T-helper 2 cell treated with Interferon-gamma antibody and Interleukin-4, amounts not matched to agents 5 μg/mL and 100 μg/mL, for 36 hours (primary cell): ENCODE data around the gene MRPL51.
"Not testable (repeated sequence)": the region's sequence is repeated elsewhere in the genome, so short reads cannot be mapped to it uniquely, and the experiment has no call there.

Experiments used
- DNase-seq: peaks from one replicate; pipeline ENCODE4 v3.0.0; 2021; ENCODE audit warnings: low spot score
- H3K27ac Mint-ChIP-seq: one replicate; pipeline ENCODE4 v1.8.0; 2021; ENCODE audit warnings: mild to moderate bottlenecking, mixed read lengths
- H3K27me3 Mint-ChIP-seq: one replicate; pipeline ENCODE4 v1.8.0; 2021; ENCODE audit warnings: low read depth, mixed read lengths
- H3K36me3 Mint-ChIP-seq: one replicate; pipeline ENCODE4 v1.8.0; 2021; ENCODE audit warnings: low read depth, mixed read lengths
- H3K4me1 Mint-ChIP-seq: one replicate; pipeline ENCODE4 v1.8.0; 2021; ENCODE audit warnings: low read depth, mixed read lengths
- H3K4me3 Mint-ChIP-seq: one replicate; pipeline ENCODE4 v1.8.0; 2022; ENCODE audit warnings: mild to moderate bottlenecking, moderate library complexity, mixed read lengths
- H3K9me3 Mint-ChIP-seq: one replicate; pipeline ENCODE4 v1.8.0; 2021; ENCODE audit warnings: mixed read lengths

MRPL51 gene

DNA sequence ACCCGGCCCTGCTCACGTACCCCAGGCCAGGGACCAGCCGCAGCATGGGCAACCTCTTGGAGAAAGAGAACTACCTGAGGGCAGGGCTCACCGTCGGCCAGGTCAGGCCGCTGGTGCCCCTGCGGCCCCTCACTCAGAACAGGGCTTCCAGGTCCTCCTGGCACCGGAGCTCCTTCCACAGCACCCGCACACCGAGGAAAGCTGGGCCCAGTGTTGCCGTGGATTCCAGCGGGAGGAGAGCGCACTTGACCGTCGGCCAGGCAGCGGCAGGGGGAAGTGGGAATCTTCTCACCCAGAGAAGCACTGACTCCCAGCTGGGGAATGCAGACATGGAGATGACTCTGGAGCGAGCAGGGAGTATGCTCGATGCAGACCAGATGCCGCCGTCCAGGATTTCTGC is 14.6 kb downstream of the MRPL51 start:
- H3K27me3 Mint-ChIP-seq = peaks cover 9% of the 10 kb centered on the region
- no peak overlapping the region for H3K27ac Mint-ChIP-seq
- no peak for DNase-seq
- H3K4me3 Mint-ChIP-seq = no peak overlapping the region
- no peaks in the 10 kb centered on the region for H3K9me3 Mint-ChIP-seq
- no peaks in the 10 kb centered on the region for H3K4me1 Mint-ChIP-seq
- H3K36me3 Mint-ChIP-seq = no peaks in the 10 kb centered on the region

DNA sequence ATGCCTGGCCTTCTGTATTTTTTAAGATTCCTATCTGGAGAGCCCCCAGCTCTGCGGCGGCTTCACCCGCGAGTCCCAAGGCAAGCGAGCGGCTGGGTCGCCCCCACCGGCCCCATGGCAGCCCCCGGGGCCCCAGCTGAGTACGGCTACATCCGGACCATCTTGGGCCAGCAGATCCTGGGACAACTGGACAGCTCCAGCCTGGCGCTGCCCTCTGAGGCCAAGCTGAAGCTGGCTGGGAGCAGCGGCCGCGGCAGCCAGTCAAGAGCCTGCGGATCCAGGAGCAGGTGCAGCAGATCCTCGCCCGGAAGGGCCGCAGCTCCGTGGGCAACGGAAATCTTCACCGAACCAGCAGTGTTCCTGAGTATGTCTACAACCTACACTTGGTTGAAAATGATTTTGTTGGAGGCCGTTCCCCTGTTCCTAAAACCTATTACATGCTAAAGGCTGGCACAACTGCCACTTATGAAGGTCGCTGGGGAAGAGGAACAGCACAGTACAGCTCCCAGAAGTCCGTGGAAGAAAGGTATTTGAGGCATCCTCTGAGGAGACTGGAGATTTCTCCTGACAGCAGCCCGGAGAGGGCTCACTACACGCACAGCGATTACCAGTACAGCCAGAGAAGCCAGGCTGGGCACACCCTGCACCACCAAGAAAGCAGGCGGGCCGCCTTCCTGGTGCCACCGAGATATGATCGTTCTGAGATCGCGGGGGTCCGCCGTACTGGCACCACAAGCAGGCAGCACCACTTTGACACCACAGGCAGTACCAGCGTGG is 15.3 kb downstream of the MRPL51 start:
- not testable (repeated sequence) for H3K27ac Mint-ChIP-seq, H3K9me3 Mint-ChIP-seq, DNase-seq, H3K27me3 Mint-ChIP-seq, H3K4me3 Mint-ChIP-seq, H3K4me1 Mint-ChIP-seq, H3K36me3 Mint-ChIP-seq

GRCh38 chr12:6476489-6476888 is 16.6 kb downstream of the MRPL51 start:
- peaks cover 8% of the 10 kb centered on the region for H3K27me3 Mint-ChIP-seq

DNA sequence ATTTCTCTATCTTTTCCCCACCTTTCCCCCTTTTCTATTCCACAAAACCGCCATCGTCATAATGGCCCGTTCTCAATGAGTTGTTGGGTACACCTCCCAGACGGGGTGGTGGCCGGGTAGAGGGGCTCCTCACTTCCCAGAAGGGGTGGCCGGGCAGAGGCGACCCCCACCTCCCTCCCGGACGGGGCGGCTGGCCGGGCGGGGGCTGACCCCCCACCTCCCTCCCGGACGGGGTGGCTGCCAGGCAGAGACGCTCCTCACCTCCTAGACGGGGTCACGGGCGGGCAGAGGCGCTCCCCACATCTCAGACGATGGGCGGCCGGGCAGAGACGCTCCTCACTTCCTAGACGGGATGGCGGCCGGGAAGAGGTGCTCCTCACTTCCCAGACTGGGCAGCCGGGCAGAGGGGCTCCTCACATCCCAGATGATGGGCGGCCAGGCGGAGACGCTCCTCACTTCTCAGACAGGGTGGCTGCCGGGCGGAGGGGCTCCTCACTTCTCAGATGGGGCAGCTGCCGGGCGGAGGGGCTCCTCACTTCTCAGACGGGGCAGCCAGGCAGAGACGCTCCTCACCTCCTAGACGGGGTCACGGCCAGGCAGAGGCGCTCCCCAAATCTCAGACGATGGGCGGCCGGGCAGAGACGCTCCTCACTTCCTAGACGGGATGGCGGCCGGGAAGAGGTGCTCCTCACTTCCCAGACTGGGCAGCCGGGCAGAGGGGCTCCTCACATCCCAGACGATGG is 17.7 kb downstream of the MRPL51 start:
- not testable (repeated sequence) for DNase-seq, H3K9me3 Mint-ChIP-seq, H3K27ac Mint-ChIP-seq, H3K36me3 Mint-ChIP-seq, H3K4me3 Mint-ChIP-seq, H3K27me3 Mint-ChIP-seq
- H3K4me1 Mint-ChIP-seq = peaks cover 11% of the 10 kb centered on the region

More at GRCh38 chr12:6476489-6476888, 16.6 kb downstream of the MRPL51 start:
- Mint-ChIP-seq H3K9me3 (no peaks in the 10 kb centered on the region), H3K27ac (no peak overlapping the region), H3K4me1 (peaks cover 5% of the 10 kb centered on the region), H3K4me3 (no peak overlapping the region), H3K36me3 (no peaks in the 10 kb centered on the region)
- DNase-seq = no peak

- peaks cover 31% of the 10 kb centered on the region for H3K4me1 Mint-ChIP-seq
- no peak overlapping the region for H3K4me3 Mint-ChIP-seq
- H3K27me3 Mint-ChIP-seq = no peaks in the 10 kb centered on the region
- no peak overlapping the region for H3K27ac Mint-ChIP-seq
- DNase-seq = no peak
- no peaks in the 10 kb centered on the region for H3K9me3 Mint-ChIP-seq
- H3K36me3 Mint-ChIP-seq = peaks cover 21% of the 10 kb centered on the region
Observed at GRCh38 chr12:6472491-6472890, 20.6 kb downstream of the MRPL51 start.

- DNase-seq = no peak
- Mint-ChIP-seq H3K27me3 (no peaks in the 10 kb centered on the region), H3K9me3 (no peaks in the 10 kb centered on the region), H3K4me1 (peaks cover 35% of the 10 kb centered on the region), H3K4me3 (peak overlapping the region; percentile 90), H3K36me3 (peaks cover 25% of the 10 kb centered on the region), H3K27ac (peak overlapping the region; percentile 24)
Observed at GRCh38 chr12:6471989-6472360, 21.1 kb downstream of the MRPL51 start.

GRCh38 chr12:6470375-6471163 is 22.5 kb downstream of the MRPL51 start, which contains the start of gene VAMP1:
Gene VAMP1, minus strand, starts transcription at chr12:6470677. Its CDS starts 146 bp downstream, at chr12:6470531.
- peak; percentile 98 for DNase-seq
- no peaks in the 10 kb centered on the region for H3K27me3 Mint-ChIP-seq
- H3K4me3 Mint-ChIP-seq = peak within 1 kb of the TSS; percentile 90
- peaks cover 43% of the 10 kb centered on the region for H3K4me1 Mint-ChIP-seq
- peaks cover 38% of the 10 kb centered on the region for H3K36me3 Mint-ChIP-seq
- H3K27ac Mint-ChIP-seq = peak within 1 kb of the TSS; percentile 90
- no peaks in the 10 kb centered on the region for H3K9me3 Mint-ChIP-seq

DNA sequence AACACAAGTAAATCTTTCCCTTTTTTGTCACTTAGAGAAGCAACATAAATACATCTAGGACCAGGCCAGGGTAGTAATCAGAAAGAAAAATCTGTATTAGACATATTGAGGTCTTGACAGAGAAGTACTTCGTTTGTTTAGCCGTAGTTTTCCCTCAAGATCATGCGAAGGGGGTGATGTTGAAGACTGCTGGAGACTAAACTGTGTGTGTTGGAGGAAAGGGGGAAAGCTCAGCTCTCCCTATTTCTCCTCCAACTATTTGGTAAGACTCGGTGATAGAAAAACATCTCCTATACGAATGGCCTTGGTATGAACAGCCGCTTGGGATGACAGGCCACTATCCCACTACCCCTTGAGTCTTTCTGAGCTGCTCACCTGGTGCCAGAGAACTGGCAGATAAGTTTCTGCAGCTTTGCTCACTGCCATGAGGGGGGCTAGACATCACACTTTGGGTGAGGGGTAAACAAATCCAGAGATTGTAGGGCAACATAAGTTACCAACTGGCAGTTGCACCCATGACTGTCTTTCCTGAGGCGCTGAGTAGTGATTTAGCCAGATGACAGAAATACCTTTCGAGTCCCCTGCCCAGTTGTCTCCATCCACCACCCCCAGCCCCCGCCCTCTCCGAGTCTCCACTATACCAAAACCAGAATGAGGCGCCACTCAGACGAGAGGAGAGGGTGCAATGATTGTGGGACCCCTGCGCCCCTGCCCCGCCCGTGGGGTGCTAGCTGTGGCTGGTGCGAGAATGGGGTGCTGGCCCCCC is 23.3 kb downstream of the MRPL51 start:
- Mint-ChIP-seq H3K27ac (peak overlapping the region; percentile 90), H3K4me1 (peaks cover 49% of the 10 kb centered on the region), H3K36me3 (peaks cover 44% of the 10 kb centered on the region), H3K4me3 (peak overlapping the region; percentile 90), H3K27me3 (no peaks in the 10 kb centered on the region), H3K9me3 (no peaks in the 10 kb centered on the region)
- no peak for DNase-seq

GRCh38 chr12:6469092-6469491 is 24.0 kb downstream of the MRPL51 start:
- H3K36me3 Mint-ChIP-seq = peaks cover 51% of the 10 kb centered on the region
- no peak for DNase-seq

GRCh38 chr12:6468283-6468575 is 24.8 kb downstream of the MRPL51 start:
- H3K4me3 Mint-ChIP-seq = peak overlapping the region; percentile 90
- peaks cover 62% of the 10 kb centered on the region for H3K4me1 Mint-ChIP-seq
- DNase-seq = no peak
- H3K27ac Mint-ChIP-seq = peak overlapping the region; percentile 90
- H3K9me3 Mint-ChIP-seq = no peaks in the 10 kb centered on the region
- no peaks in the 10 kb centered on the region for H3K27me3 Mint-ChIP-seq
- peaks cover 59% of the 10 kb centered on the region for H3K36me3 Mint-ChIP-seq

More at GRCh38 chr12:6469092-6469491, 24.0 kb downstream of the MRPL51 start:
- peak overlapping the region; percentile 90 for H3K4me3 Mint-ChIP-seq
- no peaks in the 10 kb centered on the region for H3K27me3 Mint-ChIP-seq
- peak overlapping the region; percentile 90 for H3K27ac Mint-ChIP-seq
- H3K4me1 Mint-ChIP-seq = peaks cover 56% of the 10 kb centered on the region
- H3K9me3 Mint-ChIP-seq = no peaks in the 10 kb centered on the region

GRCh38 chr12:6467571-6468282 is 25.3 kb downstream of the MRPL51 start:
- Mint-ChIP-seq H3K4me3 (peak overlapping the region; percentile 90), H3K4me1 (peaks cover 67% of the 10 kb centered on the region), H3K27ac (peak overlapping the region; percentile 5), H3K36me3 (peaks cover 64% of the 10 kb centered on the region)
- DNase-seq, H3K27me3 Mint-ChIP-seq, H3K9me3 Mint-ChIP-seq: not testable (repeated sequence)

DNA sequence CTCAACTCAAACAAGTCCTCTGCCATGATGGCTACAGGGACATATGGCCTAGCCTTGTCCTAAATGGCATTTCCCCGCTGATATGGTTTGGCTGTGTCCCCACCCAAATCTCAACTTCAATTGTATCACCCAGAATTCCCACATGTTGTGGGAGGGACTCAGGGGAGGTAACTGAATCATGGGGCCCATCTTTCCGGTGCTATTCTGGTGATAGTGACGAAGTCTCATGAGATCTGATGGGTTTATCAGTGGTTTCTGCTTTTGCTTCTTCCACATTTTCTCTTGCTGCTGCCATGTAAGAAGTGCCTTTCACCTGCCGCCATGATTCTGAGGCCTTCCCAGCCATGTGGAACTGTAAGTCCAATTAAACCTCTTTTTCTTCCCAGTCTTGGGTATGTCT is 26.3 kb downstream of the MRPL51 start:
- Mint-ChIP-seq H3K27ac (peak overlapping the region; percentile 36), H3K4me1 (peaks cover 71% of the 10 kb centered on the region), H3K36me3 (peaks cover 74% of the 10 kb centered on the region), H3K4me3 (peak overlapping the region; percentile 90)
- H3K27me3 Mint-ChIP-seq, H3K9me3 Mint-ChIP-seq, DNase-seq: not testable (repeated sequence)

DNA sequence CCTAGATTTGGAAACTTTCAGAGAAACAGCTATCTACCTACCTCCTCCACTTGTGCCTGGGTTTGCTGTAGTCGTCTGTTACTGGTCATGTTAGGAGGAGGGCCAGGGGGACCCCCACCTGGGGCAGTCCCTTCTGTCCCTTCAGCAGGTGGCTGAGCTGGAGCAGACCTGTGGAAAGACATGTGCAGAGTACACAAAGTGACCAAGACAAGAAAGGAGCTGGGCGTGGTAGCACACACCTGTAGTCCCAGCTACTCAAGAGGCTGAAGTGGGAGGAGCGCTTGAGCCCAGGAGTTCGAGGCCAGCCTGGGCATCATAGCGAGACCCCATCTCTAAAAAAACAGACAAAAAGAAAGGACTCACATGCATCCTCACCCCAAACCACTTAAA is 26.9 kb downstream of the MRPL51 start:
- Mint-ChIP-seq H3K4me3 (no peak overlapping the region), H3K27me3 (no peaks in the 10 kb centered on the region), H3K27ac (peak overlapping the region; percentile 36), H3K9me3 (no peaks in the 10 kb centered on the region), H3K4me1 (peaks cover 74% of the 10 kb centered on the region), H3K36me3 (peaks cover 77% of the 10 kb centered on the region)
- DNase-seq = no peak
